IMR-90 (cell line): Measurements from ENCODE around the gene CTIF. TPM values are rescaled to one million over a fixed set of nuclear protein-coding genes. Genes with fewer than 3 reads are reported as not detected.

ENCODE experiments used
- ATAC-seq: fragments of 200-7000 bp; cut with Tn5 transposase; 2 replicates; pipeline ENCODE4 v1.9.1; 2020; ENCODE audit warnings: low read depth, mild to moderate bottlenecking, moderate library complexity
- BruUV-seq: library from RNA; stranded (reverse); fragments of 400-500 nt; replicated peaks from 2 replicates; lab custom pipeline; 2021; lab: Mats Ljungman, UMichigan
- CTCF ChIA-PET: fragments of 300-600 bp; formaldehyde crosslinking; extraction: SDS; loops from one replicate; lab custom pipeline; 2021; ENCODE audit warnings: antibody characterized with exemption; lab: Yijun Ruan, JAX
- POLR2A ChIA-PET: fragments of 300-600 bp; sonication (Branson Sonifier 250); formaldehyde crosslinking; loops from one replicate; lab custom pipeline; 2022; ENCODE audit warnings: antibody characterized with exemption; ENCODE audit not compliant: unreplicated experiment; lab: Charles Lee
- DNase-seq: peaks from one replicate; pipeline ENCODE4 v3.0.0; 2013
- H2AFZ ChIP-seq: replicated peaks from 2 replicates; pipeline ENCODE3; 2013; ENCODE audit warnings: low read length, mild to moderate bottlenecking; ENCODE audit not compliant: poor library complexity
- H2AK5ac ChIP-seq: 2 replicates; pipeline ENCODE4 v1.6.1; 2013; ENCODE audit warnings: low read depth, low read length, inconsistent platforms
- H2AK9ac ChIP-seq: replicated peaks from 2 replicates; pipeline ENCODE3; 2013; ENCODE audit warnings: mild to moderate bottlenecking, low read depth, low read length, moderate library complexity; ENCODE audit not compliant: poor library complexity
- H2BK120ac ChIP-seq: 2 replicates; pipeline ENCODE4 v1.6.1; 2013; ENCODE audit warnings: low read depth, low read length, inconsistent platforms
- H2BK15ac ChIP-seq: 3 replicates; pipeline ENCODE4 v1.6.1; 2013; ENCODE audit warnings: low read depth, low read length, inconsistent platforms
- H2BK20ac ChIP-seq: 2 replicates; pipeline ENCODE4 v1.6.1; 2013; ENCODE audit warnings: low read depth, mild to moderate bottlenecking, inconsistent platforms, low read length, moderate library complexity
- H2BK5ac ChIP-seq: 2 replicates; pipeline ENCODE4 v1.6.1; 2013; ENCODE audit warnings: mild to moderate bottlenecking, low read depth, low read length, inconsistent platforms; ENCODE audit not compliant: poor library complexity, severe bottlenecking
- H3K14ac ChIP-seq: replicated peaks from 2 replicates; pipeline ENCODE4 v1.6.1; 2013; ENCODE audit warnings: low read depth, low read length, inconsistent platforms
- H3K18ac ChIP-seq: 2 replicates; pipeline ENCODE4 v1.6.1; 2013; ENCODE audit warnings: low read depth, low read length, control low read depth
- H3K23ac ChIP-seq: 2 replicates; pipeline ENCODE4 v1.6.1; 2013; ENCODE audit warnings: low read depth, low read length, inconsistent platforms
- H3K27ac ChIP-seq: 2 replicates; pipeline ENCODE4 v1.5.1; 2013; ENCODE audit warnings: mild to moderate bottlenecking, control low read depth, low read length; ENCODE audit not compliant: insufficient read depth
- H3K27me3 ChIP-seq: 2 replicates; pipeline ENCODE4 v1.6.1; 2013; ENCODE audit warnings: low read length; ENCODE audit not compliant: control insufficient read depth, insufficient read depth
- H3K36me3 ChIP-seq: 2 replicates; pipeline ENCODE4 v1.6.1; 2013; ENCODE audit warnings: low read length, mixed read lengths; ENCODE audit not compliant: control insufficient read depth, insufficient read depth
- H3K4ac ChIP-seq: 2 replicates; pipeline ENCODE4 v1.6.1; 2013; ENCODE audit warnings: low read depth, low read length, inconsistent platforms
- H3K4me1 ChIP-seq: 2 replicates; pipeline ENCODE4 v1.6.1; 2013; ENCODE audit warnings: low read length, mixed read lengths; ENCODE audit not compliant: control insufficient read depth, insufficient read depth
- H3K4me2 ChIP-seq: 2 replicates; pipeline ENCODE4 v1.6.1; 2013; ENCODE audit warnings: low read depth, mild to moderate bottlenecking, control low read depth, low read length, moderate library complexity
- H3K4me3 ChIP-seq: 2 replicates; pipeline ENCODE4 v1.5.1; 2013; ENCODE audit warnings: low read depth, mild to moderate bottlenecking, control low read depth, low read length, moderate library complexity; ENCODE audit not compliant: insufficient read depth
- H3K56ac ChIP-seq: 2 replicates; pipeline ENCODE4 v1.6.1; 2013; ENCODE audit warnings: low read length, inconsistent platforms; ENCODE audit not compliant: insufficient read depth; ENCODE audit errors: extremely low read depth
- H3K79me1 ChIP-seq, 2 experiments: 2 replicates each; pipeline ENCODE4 v1.6.1; 2013; ENCODE audit warnings: low read length in 2 of 2, inconsistent platforms in 1 of 2, low read depth in 1 of 2
- H3K9ac ChIP-seq: 2 replicates; pipeline ENCODE4 v1.6.1; 2013; ENCODE audit warnings: low read depth, low read length, control low read depth
- H3K9me1 ChIP-seq: 2 replicates; pipeline ENCODE4 v1.6.1; 2013; ENCODE audit warnings: low read length, inconsistent platforms; ENCODE audit not compliant: insufficient read depth
- H3K9me3 ChIP-seq: 2 replicates; pipeline ENCODE4 v1.6.1; 2013; ENCODE audit warnings: low read length; ENCODE audit not compliant: control insufficient read depth, insufficient read depth
- H4K20me1 ChIP-seq: 2 replicates; pipeline ENCODE4 v1.6.1; 2013; ENCODE audit warnings: low read length, inconsistent platforms; ENCODE audit not compliant: insufficient read depth
- H4K5ac ChIP-seq: 2 replicates; pipeline ENCODE4 v1.6.1; 2013; ENCODE audit warnings: mild to moderate bottlenecking, low read depth, low read length, control low read depth
- H4K8ac ChIP-seq, 2 experiments: 2 replicates each; pipeline ENCODE4 v1.6.1; 2013; ENCODE audit warnings: low read depth in 2 of 2, low read length in 2 of 2, control low read depth in 1 of 2, inconsistent platforms in 1 of 2
- H4K91ac ChIP-seq: 2 replicates; pipeline ENCODE4 v1.6.1; 2013; ENCODE audit warnings: low read depth, low read length, inconsistent platforms; ENCODE audit not compliant: insufficient read depth
- BHLHE40 ChIP-seq: fragments of 150-350 bp; IDR thresholded peaks from 2 replicates; pipeline ENCODE4 v1.6.1; 2016; ENCODE audit warnings: mild to moderate bottlenecking, low read depth, low read length
- CHD1 ChIP-seq: IDR thresholded peaks from 2 replicates; pipeline ENCODE4 v1.6.1; 2012; ENCODE audit warnings: low read depth, low read length, improper control_type of control experiment
- MAFK ChIP-seq: IDR thresholded peaks from 2 replicates; pipeline ENCODE4 v1.6.1; 2012; ENCODE audit warnings: low read depth, low read length, improper control_type of control experiment
- MAZ ChIP-seq: IDR thresholded peaks from 2 replicates; pipeline ENCODE4 v1.6.1; 2012; ENCODE audit warnings: low read depth, mild to moderate bottlenecking, low read length, improper control_type of control experiment, moderate library complexity, borderline replicate concordance
- MXI1 ChIP-seq: IDR thresholded peaks from 2 replicates; pipeline ENCODE4 v1.6.1; 2012; ENCODE audit warnings: low read depth, mild to moderate bottlenecking, low read length, moderate library complexity, borderline replicate concordance
- NFE2L2 ChIP-seq: fragments of 150-350 bp; IDR thresholded peaks from 2 replicates; pipeline ENCODE4 v1.6.1; 2016; ENCODE audit warnings: low read depth, mild to moderate bottlenecking, low read length
- POLR2A ChIP-seq: IDR thresholded peaks from 2 replicates; pipeline ENCODE4 v1.6.1; 2012; ENCODE audit warnings: mild to moderate bottlenecking, low read depth, low read length
- RAD21 ChIP-seq: IDR thresholded peaks from 2 replicates; pipeline ENCODE4 v1.6.1; 2012; ENCODE audit warnings: low read length, improper control_type of control experiment
- RCOR1 ChIP-seq: IDR thresholded peaks from 2 replicates; pipeline ENCODE4 v1.6.1; 2012; ENCODE audit warnings: mild to moderate bottlenecking, low read length, improper control_type of control experiment; ENCODE audit not compliant: insufficient replicate concordance
- SMC3 ChIP-seq: fragments of 150-350 bp; IDR thresholded peaks from 2 replicates; pipeline ENCODE4 v1.6.1; 2016; ENCODE audit warnings: low read depth, mild to moderate bottlenecking, antibody characterized with exemption, low read length, moderate library complexity
- USF2 ChIP-seq: fragments of 150-350 bp; IDR thresholded peaks from 2 replicates; pipeline ENCODE4 v1.6.1; 2017; ENCODE audit warnings: mild to moderate bottlenecking, antibody characterized with exemption, low read length, low read depth
- WGBS, 2 experiments: methylation state at CpG; one replicate each; pipeline versions ENCODE4 v1.1.5 to v1.1.7; 2013; ENCODE audit warnings: missing lambda C conversion rate in 2 of 2; ENCODE audit not compliant: insufficient read length in 1 of 2; ENCODE audit errors: extremely low coverage in 2 of 2; 5-methylcytosine and 5-hydroxymethylcytosine counted together
- dilution Hi-C: fragments of 300-500 bp; cut with HindIII; formaldehyde crosslinking; loops from one replicate; pipeline ENCODE4 v1.14.3; 2018; ENCODE audit warnings: low sequenced_read_pairs; ENCODE audit not compliant: unreplicated experiment
- in situ Hi-C: fragments of 300-500 bp; cut with MboI; formaldehyde crosslinking; loops from 3 replicates; pipeline ENCODE4 v1.14.3; 2019; ENCODE audit warnings: low sequenced_read_pairs, inconsistent platforms, mixed read lengths
- intact Hi-C: fragments of 100-400 bp; cut with micrococcal nuclease; formaldehyde crosslinking; loops from 2 replicates; pipeline ENCODE4 v1.10.0; 2022
- polyA plus RNA-seq, 3 experiments: library from polyadenylated mRNA; depleted of rRNA; stranded (reverse); fragments of >200 nt; gene quantifications; 2 replicates each; pipeline ENCODE4 v1.2.3, GENCODE V29; 2012; ENCODE audit warnings: low replicate concordance in 1 of 3
- total RNA-seq: library from RNA; depleted of rRNA; stranded (reverse); fragments of >200 nt; gene quantifications from 2 replicates; pipeline ENCODE4 v1.2.3, GENCODE V29; 2012
- TF ChIP-seq, protein P1 (sequence below): fragments of 150-350 bp; IDR thresholded peaks from 2 replicates; pipeline ENCODE4 v1.6.1; 2016; ENCODE audit warnings: low read depth, mild to moderate bottlenecking, low read length, moderate library complexity, borderline replicate concordance
- TF ChIP-seq, protein P2 (sequence below): conservative IDR thresholded peaks from 2 replicates; pipeline ENCODE4 v1.5.1; 2012; ENCODE audit warnings: mild to moderate bottlenecking, low read depth, low read length, improper control_type of control experiment

Gene CTIF
- total and polyA plus RNA-seq, 2 of the 4 experiments (the other 2 are of a cell fraction), result 25.1 to 57.0 TPM

GRCh38 chr18:48645427-48646002 is 106.7 kb downstream of the CTIF start:
- H3K18ac ChIP-seq, result no peak overlapping the region; the same call in 1 of the 2 replicates
- H3K79me1 ChIP-seq, result peaks cover 60 to 89% of the 10 kb centered on the region in 2 experiments
- 0 out of 2 replicates have a peak overlapping the region, but pooled peaks have one; percentile 56 for H2AK5ac ChIP-seq
- TF ChIP-seq NFE2L2 (no peak), RCOR1 (no peak), RAD21 (no peak), MAZ (no peak), MXI1 (no peak), POLR2A (no peak), MAFK (no peak), BHLHE40 (no peak), CHD1 (no peak), SMC3 (no peak), USF2 (no peak)
- TF ChIP-seq, protein P1, sequence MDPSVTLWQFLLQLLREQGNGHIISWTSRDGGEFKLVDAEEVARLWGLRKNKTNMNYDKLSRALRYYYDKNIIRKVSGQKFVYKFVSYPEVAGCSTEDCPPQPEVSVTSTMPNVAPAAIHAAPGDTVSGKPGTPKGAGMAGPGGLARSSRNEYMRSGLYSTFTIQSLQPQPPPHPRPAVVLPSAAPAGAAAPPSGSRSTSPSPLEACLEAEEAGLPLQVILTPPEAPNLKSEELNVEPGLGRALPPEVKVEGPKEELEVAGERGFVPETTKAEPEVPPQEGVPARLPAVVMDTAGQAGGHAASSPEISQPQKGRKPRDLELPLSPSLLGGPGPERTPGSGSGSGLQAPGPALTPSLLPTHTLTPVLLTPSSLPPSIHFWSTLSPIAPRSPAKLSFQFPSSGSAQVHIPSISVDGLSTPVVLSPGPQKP, result no peak
- TF ChIP-seq, protein P2, sequence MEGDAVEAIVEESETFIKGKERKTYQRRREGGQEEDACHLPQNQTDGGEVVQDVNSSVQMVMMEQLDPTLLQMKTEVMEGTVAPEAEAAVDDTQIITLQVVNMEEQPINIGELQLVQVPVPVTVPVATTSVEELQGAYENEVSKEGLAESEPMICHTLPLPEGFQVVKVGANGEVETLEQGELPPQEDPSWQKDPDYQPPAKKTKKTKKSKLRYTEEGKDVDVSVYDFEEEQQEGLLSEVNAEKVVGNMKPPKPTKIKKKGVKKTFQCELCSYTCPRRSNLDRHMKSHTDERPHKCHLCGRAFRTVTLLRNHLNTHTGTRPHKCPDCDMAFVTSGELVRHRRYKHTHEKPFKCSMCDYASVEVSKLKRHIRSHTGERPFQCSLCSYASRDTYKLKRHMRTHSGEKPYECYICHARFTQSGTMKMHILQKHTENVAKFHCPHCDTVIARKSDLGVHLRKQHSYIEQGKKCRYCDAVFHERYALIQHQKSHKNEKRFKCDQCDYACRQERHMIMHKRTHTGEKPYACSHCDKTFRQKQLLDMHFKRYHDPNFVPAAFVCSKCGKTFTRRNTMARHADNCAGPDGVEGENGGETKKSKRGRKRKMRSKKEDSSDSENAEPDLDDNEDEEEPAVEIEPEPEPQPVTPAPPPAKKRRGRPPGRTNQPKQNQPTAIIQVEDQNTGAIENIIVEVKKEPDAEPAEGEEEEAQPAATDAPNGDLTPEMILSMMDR, result no peak
- H3K27ac ChIP-seq, result no peak overlapping the region
- H2BK20ac ChIP-seq, result no peak overlapping the region
- no peak for ATAC-seq
- H3K4me1 ChIP-seq, result peaks cover 30% of the 10 kb centered on the region
- H4K20me1 ChIP-seq, result peaks cover 28% of the 10 kb centered on the region
- 90% methylated on average over 2 of the region's 10 CpGs; no CpG with 5 or more reads in 1 of the 2 experiments for WGBS, 2 experiments
- peaks cover 49% of the 10 kb centered on the region for H3K9me1 ChIP-seq
- no peak overlapping the region for H3K4ac ChIP-seq
- no peak overlapping the region for H4K5ac ChIP-seq
- H4K91ac ChIP-seq, result no peak overlapping the region
- H3K27me3 ChIP-seq, result no peaks in the 10 kb centered on the region
- H4K8ac ChIP-seq, result no peak overlapping the region
- H3K36me3 ChIP-seq, result peaks cover 6% of the 10 kb centered on the region
- intact Hi-C loops (no loop called here), dilution Hi-C loops (no loop called here), in situ Hi-C loops (loop anchor here (25.0 kb wide), 1 partner anchor 1642 kb away; the partner anchor contains the start of genes CXXC1 and MBD1)
- H2AFZ ChIP-seq, result peak overlapping the region; percentile 35
- no peak for DNase-seq
- no peak overlapping the region for H2BK120ac ChIP-seq
- no peak overlapping the region for H3K4me3 ChIP-seq
- POLR2A ChIA-PET, result no interaction called here
- CTCF ChIA-PET, result no interaction called here
- no peak overlapping the region for H3K56ac ChIP-seq
- H2BK15ac ChIP-seq, result no peak overlapping the region
- H3K9me3 ChIP-seq, result no peaks in the 10 kb centered on the region
- H3K23ac ChIP-seq, result no peak overlapping the region
- no peak overlapping the region for H3K9ac ChIP-seq
- H3K14ac ChIP-seq, result no peak overlapping the region
- H2AK9ac ChIP-seq, result peak overlapping the region; percentile 29
- H2BK5ac ChIP-seq, result no peak overlapping the region
- BruUV-seq, result no TSS peak
- no peak overlapping the region for H3K4me2 ChIP-seq
